ENCODE results near the gene MYBBP1A.

DNA sequence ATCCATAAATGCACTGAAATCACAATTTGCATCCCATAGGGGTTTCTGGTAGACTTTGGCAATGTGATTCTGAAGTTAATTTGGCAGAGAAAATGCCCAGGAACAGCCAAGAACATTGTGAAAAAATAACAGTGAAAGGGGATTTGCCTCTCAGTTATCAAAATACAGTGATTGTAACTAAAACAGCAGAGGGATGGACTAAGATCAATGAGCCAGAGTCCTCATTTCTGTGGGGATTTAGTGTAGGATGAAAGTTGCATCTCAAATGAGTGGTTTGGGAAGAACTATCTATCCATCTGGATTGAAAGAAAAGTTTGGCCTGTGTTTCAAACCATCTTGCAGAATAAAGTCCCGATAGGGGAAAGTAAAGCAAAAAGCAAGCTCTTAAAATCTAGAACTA is 28.1 kb downstream of the MYBBP1A start:
- TF ChIP-seq, protein P1, sequence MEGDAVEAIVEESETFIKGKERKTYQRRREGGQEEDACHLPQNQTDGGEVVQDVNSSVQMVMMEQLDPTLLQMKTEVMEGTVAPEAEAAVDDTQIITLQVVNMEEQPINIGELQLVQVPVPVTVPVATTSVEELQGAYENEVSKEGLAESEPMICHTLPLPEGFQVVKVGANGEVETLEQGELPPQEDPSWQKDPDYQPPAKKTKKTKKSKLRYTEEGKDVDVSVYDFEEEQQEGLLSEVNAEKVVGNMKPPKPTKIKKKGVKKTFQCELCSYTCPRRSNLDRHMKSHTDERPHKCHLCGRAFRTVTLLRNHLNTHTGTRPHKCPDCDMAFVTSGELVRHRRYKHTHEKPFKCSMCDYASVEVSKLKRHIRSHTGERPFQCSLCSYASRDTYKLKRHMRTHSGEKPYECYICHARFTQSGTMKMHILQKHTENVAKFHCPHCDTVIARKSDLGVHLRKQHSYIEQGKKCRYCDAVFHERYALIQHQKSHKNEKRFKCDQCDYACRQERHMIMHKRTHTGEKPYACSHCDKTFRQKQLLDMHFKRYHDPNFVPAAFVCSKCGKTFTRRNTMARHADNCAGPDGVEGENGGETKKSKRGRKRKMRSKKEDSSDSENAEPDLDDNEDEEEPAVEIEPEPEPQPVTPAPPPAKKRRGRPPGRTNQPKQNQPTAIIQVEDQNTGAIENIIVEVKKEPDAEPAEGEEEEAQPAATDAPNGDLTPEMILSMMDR (IDR thresholded peaks at IDR 0.05; ENCODE audit: control extremely low read depth in 1 of 3, insufficient read depth in 1 of 3, low read depth in 1 of 3, low read length in 3 of 3): no peak
- no peak for TF ChIP-seq EGR1 (IDR thresholded peaks at IDR 0.05; ENCODE audit: borderline replicate concordance, low read depth, low read length)
- TF ChIP-seq CHD2 (IDR thresholded peaks at IDR 0.05; ENCODE audit: low read length): no peak
- TF ChIP-seq SIN3A (conservative IDR thresholded peaks at IDR 0.05 in 1 of 2, IDR thresholded peaks at IDR 0.05 in 1 of 2; ENCODE audit: low read depth in 1 of 2, low read length in 2 of 2): no peak
- TF ChIP-seq, protein P2, sequence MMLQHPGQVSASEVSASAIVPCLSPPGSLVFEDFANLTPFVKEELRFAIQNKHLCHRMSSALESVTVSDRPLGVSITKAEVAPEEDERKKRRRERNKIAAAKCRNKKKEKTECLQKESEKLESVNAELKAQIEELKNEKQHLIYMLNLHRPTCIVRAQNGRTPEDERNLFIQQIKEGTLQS (IDR thresholded peaks at IDR 0.05; ENCODE audit: insufficient read depth, low read depth, low read length): no peak
- TF ChIP-seq, protein P3, sequence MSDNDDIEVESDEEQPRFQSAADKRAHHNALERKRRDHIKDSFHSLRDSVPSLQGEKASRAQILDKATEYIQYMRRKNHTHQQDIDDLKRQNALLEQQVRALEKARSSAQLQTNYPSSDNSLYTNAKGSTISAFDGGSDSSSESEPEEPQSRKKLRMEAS (IDR thresholded peaks at IDR 0.05): no peak
- TF ChIP-seq MAFK (IDR thresholded peaks at IDR 0.05; ENCODE audit: low read depth, low read length): no peak
- no peak for TF ChIP-seq SRF (IDR thresholded peaks at IDR 0.05; ENCODE audit: low read depth, low read length)
- TF ChIP-seq EP300 (IDR thresholded peaks at IDR 0.05; ENCODE audit: borderline replicate concordance in 1 of 2, low read depth in 2 of 2, low read length in 2 of 2): no peak
